DLD1 (cell line): ENCODE results near the gene NOL4L.

Source experiments
- in situ Hi-C: cut with HindIII; loops from 2 replicates; pipeline ENCODE4 v1.10.0; 2017; ENCODE audit warnings: low sequenced_read_pairs

The NOL4L gene

GRCh38 chr20:32513031-32513866 is 71.9 kb downstream of the NOL4L start:
- in situ Hi-C loops, result loop anchor here (25.0 kb wide), 1 partner anchor 124 kb away; no protein-coding TSS in a partner anchor

GRCh38 chr20:32512047-32512385 is 73.1 kb downstream of the NOL4L start:
- in situ Hi-C loops, result loop anchor here (25.0 kb wide), 1 partner anchor 125 kb away; no protein-coding TSS in a partner anchor

- in situ Hi-C loops, result loop anchor here (25.0 kb wide), 1 partner anchor 126 kb away; no protein-coding TSS in a partner anchor
Observed at GRCh38 chr20:32511358-32512046, 73.6 kb downstream of the NOL4L start.

- in situ Hi-C loops, result loop anchor here (25.0 kb wide), 1 partner anchor 127 kb away; no protein-coding TSS in a partner anchor
Observed at GRCh38 chr20:32510601-32511357, 74.4 kb downstream of the NOL4L start.

GRCh38 chr20:32510120-32510600 is 75.0 kb downstream of the NOL4L start:
- in situ Hi-C loops, result loop anchor here (25.0 kb wide), 1 partner anchor 127 kb away; no protein-coding TSS in a partner anchor

GRCh38 chr20:32509639-32510066 is 75.5 kb downstream of the NOL4L start:
- in situ Hi-C loops, result loop anchor here (25.0 kb wide), 1 partner anchor 128 kb away; no protein-coding TSS in a partner anchor

GRCh38 chr20:32508775-32509119 is 76.4 kb downstream of the NOL4L start:
- in situ Hi-C loops, result loop anchor here (25.0 kb wide), 1 partner anchor 129 kb away; no protein-coding TSS in a partner anchor

- in situ Hi-C loops, result loop anchor here (25.0 kb wide), 1 partner anchor 129 kb away; no protein-coding TSS in a partner anchor
Observed at GRCh38 chr20:32507998-32508774, 76.9 kb downstream of the NOL4L start.

- in situ Hi-C loops, result loop anchor here (25.0 kb wide), 1 partner anchor 131 kb away; no protein-coding TSS in a partner anchor
Observed at GRCh38 chr20:32506721-32507120, 78.4 kb downstream of the NOL4L start.

- in situ Hi-C loops, result loop anchor here (25.0 kb wide), 1 partner anchor 131 kb away; no protein-coding TSS in a partner anchor
Observed at GRCh38 chr20:32505723-32506473, 79.2 kb downstream of the NOL4L start.

- in situ Hi-C loops, result loop anchor here (25.0 kb wide), 1 partner anchor 136 kb away; no protein-coding TSS in a partner anchor
Observed at GRCh38 chr20:32501709-32502108, 83.4 kb downstream of the NOL4L start.

GRCh38 chr20:32497589-32498224 is 87.4 kb downstream of the NOL4L start:
- in situ Hi-C loops, result no loop called here

- in situ Hi-C loops, result no loop called here
Observed at GRCh38 chr20:32496811-32497533, 88.2 kb downstream of the NOL4L start.

- in situ Hi-C loops, result no loop called here
Observed at GRCh38 chr20:32495949-32496348, 89.2 kb downstream of the NOL4L start.

- in situ Hi-C loops, result no loop called here
Observed at GRCh38 chr20:32495217-32495565, 89.9 kb downstream of the NOL4L start.

GRCh38 chr20:32494483-32495216 is 90.5 kb downstream of the NOL4L start:
- in situ Hi-C loops, result no loop called here

- in situ Hi-C loops, result no loop called here
Observed at GRCh38 chr20:32493356-32493755, 91.8 kb downstream of the NOL4L start.
